Brain microvascular endothelial cell (primary cell): ENCODE results near the gene PCDHB3.
"Not testable (repeated sequence)": the region's sequence is repeated elsewhere in the genome, so short reads cannot be mapped to it uniquely, and the experiment has no call there.

ENCODE experiments used
- DNase-seq: peaks from one replicate; pipeline ENCODE4 v3.0.0-alpha.2; 2020
- H3K27ac ChIP-seq: fragments of 250-450 bp; sonication (Bioruptor Pico); 2 replicates; pipeline ENCODE4 v1.5.1; 2020; ENCODE audit warnings: mild to moderate bottlenecking, moderate library complexity
- H3K27me3 ChIP-seq: fragments of 250-450 bp; sonication (Bioruptor Pico); replicated peaks from 2 replicates; pipeline ENCODE4 v1.5.1; 2020; ENCODE audit warnings: mild to moderate bottlenecking
- H3K36me3 ChIP-seq: fragments of 250-450 bp; sonication (Bioruptor Pico); replicated peaks from 2 replicates; pipeline ENCODE4 v1.5.1; 2020; ENCODE audit warnings: mild to moderate bottlenecking
- H3K4me3 ChIP-seq: 2 replicates; pipeline ENCODE4 v1.5.1; 2011; ENCODE audit warnings: low read depth, mild to moderate bottlenecking, control low read depth, low read length, moderate library complexity
- CTCF ChIP-seq: IDR thresholded peaks from 2 replicates; pipeline ENCODE4 v1.5.1; 2011; ENCODE audit warnings: low read depth, mild to moderate bottlenecking, moderate library complexity, low read length, control low read depth, inconsistent platforms; ENCODE audit errors: missing control alignments
- in situ Hi-C: cut with HindIII; loops from 2 replicates; pipeline ENCODE4 v1.10.0; 2017; ENCODE audit warnings: low sequenced_read_pairs, low pct_ligation_motif_present

The PCDHB3 gene

GRCh38 chr5:141105350-141105749 is 5.1 kb downstream of the PCDHB3 start:
- no peaks in the 10 kb centered on the region for H3K36me3 ChIP-seq
- H3K27ac ChIP-seq = no peak overlapping the region
- DNase-seq = no peak
- H3K27me3 ChIP-seq = no peaks in the 10 kb centered on the region
- in situ Hi-C loops = no loop called here
- TF ChIP-seq CTCF = no peak
- H3K4me3 ChIP-seq = no peak overlapping the region

DNA sequence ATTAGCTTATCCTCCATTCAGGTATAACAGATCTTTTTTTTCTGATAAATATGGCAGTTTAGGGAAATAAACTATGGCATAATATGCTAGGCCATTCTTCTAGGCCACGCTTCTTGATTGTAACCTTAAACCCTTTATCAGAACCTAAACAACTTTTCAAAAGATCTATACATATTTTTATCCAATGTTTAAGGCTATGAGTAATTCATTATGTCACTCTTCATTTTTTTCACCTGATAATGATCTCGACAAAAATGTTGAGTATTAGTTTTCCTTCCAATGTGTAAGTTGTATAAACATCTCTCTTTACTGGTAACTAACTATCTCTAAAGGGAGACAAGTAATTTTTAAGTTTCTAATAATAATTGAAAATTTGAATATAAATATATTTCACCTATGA is 19.0 kb downstream of the PCDHB3 start:
- no peaks in the 10 kb centered on the region for H3K27me3 ChIP-seq
- H3K4me3 ChIP-seq = no peak overlapping the region
- no peak overlapping the region for H3K27ac ChIP-seq
- DNase-seq = no peak
- no peaks in the 10 kb centered on the region for H3K36me3 ChIP-seq
- no peak for TF ChIP-seq CTCF
- in situ Hi-C loops = no loop called here

DNA sequence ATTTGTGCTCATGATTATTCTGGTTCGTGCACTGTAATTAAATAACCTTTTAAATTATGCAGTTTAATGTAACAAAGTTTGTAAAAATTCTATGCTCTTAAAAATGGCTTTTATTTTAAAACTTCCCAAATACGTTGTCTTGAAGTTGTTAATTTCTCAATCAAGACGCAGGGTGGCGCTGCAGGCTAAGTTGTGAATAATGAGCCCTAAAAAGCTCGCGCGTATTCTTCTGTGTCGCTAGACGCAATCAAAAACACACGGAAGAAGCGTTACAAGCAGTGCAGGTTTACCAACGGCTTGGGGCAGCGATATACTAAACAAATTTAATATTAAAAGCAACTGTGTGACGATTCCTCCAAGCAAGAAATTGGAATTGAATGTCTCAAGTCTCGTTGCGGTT is 21.3 kb downstream of the PCDHB3 start, which contains the start of gene PCDHB4:
TSS of gene PCDHB4 (plus strand) at position 256 of the 400 bp plus-strand sequence. CDS start 181 bp downstream, outside the sequence.
- H3K27ac ChIP-seq = no peak within 1 kb of the TSS
- no peak for TF ChIP-seq CTCF
- in situ Hi-C loops = no loop called here
- no peaks in the 10 kb centered on the region for H3K36me3 ChIP-seq
- H3K4me3 ChIP-seq = no peak within 1 kb of the TSS
- DNase-seq = no peak
- H3K27me3 ChIP-seq = no peaks in the 10 kb centered on the region

DNA sequence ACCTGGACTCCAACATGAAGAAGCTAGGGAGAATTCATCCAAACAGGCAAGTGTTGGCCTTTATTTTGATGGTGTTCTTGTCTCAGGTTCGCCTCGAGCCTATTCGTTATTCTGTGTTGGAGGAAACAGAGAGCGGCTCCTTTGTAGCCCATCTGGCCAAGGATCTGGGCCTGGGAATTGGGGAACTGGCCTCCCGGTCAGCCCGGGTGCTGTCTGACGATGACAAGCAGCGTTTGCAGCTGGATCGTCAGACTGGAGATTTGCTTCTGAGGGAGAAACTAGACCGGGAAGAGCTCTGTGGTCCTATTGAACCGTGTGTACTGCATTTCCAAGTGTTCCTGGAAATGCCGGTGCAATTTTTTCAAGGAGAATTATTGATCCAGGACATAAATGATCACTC is 21.7 kb downstream of the PCDHB3 start:
- no peak for TF ChIP-seq CTCF
- in situ Hi-C loops = no loop called here
- Histone ChIP-seq H3K4me3 (no peak overlapping the region), H3K36me3 (no peaks in the 10 kb centered on the region), H3K27me3 (no peaks in the 10 kb centered on the region), H3K27ac (no peak overlapping the region)
- no peak for DNase-seq

DNA sequence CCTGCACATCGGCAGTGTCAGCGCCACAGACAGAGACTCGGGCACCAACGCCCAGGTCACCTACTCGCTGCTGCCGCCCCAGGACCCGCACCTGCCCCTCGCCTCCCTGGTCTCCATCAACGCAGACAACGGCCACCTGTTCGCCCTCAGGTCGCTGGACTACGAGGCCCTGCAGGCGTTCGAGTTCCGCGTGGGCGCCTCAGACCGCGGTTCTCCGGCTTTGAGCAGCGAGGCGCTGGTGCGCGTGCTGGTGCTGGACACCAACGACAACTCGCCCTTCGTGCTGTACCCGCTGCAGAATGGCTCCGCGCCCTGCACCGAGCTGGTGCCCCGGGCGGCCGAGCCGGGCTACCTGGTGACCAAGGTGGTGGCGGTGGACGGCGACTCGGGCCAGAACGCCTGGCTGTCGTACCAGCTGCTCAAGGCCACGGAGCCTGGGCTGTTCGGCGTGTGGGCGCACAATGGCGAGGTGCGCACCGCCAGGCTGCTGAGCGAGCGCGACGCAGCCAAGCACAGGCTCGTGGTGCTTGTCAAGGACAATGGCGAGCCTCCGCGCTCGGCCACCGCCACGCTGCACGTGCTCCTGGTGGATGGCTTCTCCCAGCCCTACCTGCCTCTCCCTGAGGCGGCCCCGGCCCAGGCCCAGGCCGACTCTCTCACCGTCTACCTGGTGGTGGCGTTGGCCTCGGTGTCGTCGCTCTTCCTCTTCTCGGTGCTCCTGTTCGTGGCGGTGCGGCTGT is 23.3 kb downstream of the PCDHB3 start:
- DNase-seq, H3K4me3 ChIP-seq, in situ Hi-C loops, H3K36me3 ChIP-seq, H3K27ac ChIP-seq, H3K27me3 ChIP-seq: not testable (repeated sequence)

- DNase-seq = no peak
- no peak for TF ChIP-seq CTCF
- Histone ChIP-seq H3K4me3 (no peak overlapping the region), H3K27me3 (no peaks in the 10 kb centered on the region), H3K27ac (no peak overlapping the region), H3K36me3 (no peaks in the 10 kb centered on the region)
- in situ Hi-C loops = no loop called here
These were observed 27.0 kb downstream of the PCDHB3 start for GRCh38 chr5:141127305-141127704.
